Suppressor macrophage treated with lipopolysaccharide for 4 hours (primary cell): ENCODE data around the gene CCSER1.
"Not testable (repeated sequence)": the region's sequence is repeated elsewhere in the genome, so short reads cannot be mapped to it uniquely, and the experiment has no call there.

Experiments
- DNase-seq: peaks from one replicate; pipeline ENCODE4 v3.0.0-alpha.2; 2020

Gene CCSER1

GRCh38 chr4:90733211-90733610 is 606.0 kb downstream of the CCSER1 start:
- no peak for DNase-seq

GRCh38 chr4:90745176-90745575 is 618.0 kb downstream of the CCSER1 start:
- no peak for DNase-seq

GRCh38 chr4:90753068-90753467 is 625.9 kb downstream of the CCSER1 start:
- no peak for DNase-seq

GRCh38 chr4:90757534-90758060 is 630.4 kb downstream of the CCSER1 start:
- no peak for DNase-seq

GRCh38 chr4:90760059-90760458 is 632.9 kb downstream of the CCSER1 start:
- no peak for DNase-seq

GRCh38 chr4:90766837-90767236 is 639.6 kb downstream of the CCSER1 start:
- no peak for DNase-seq

- DNase-seq = no peak
Measured at GRCh38 chr4:90769251-90769650, 642.1 kb downstream of the CCSER1 start.

- DNase-seq = no peak
Measured at GRCh38 chr4:90780193-90780592, 653.0 kb downstream of the CCSER1 start.

GRCh38 chr4:90786602-90787001 is 659.4 kb downstream of the CCSER1 start:
- DNase-seq = no peak

- no peak for DNase-seq
Measured at GRCh38 chr4:90792696-90793095, 665.5 kb downstream of the CCSER1 start.

- no peak for DNase-seq
Measured at GRCh38 chr4:90798948-90799347, 671.8 kb downstream of the CCSER1 start.

GRCh38 chr4:90799895-90800294 is 672.7 kb downstream of the CCSER1 start:
- no peak for DNase-seq

GRCh38 chr4:90815569-90815968 is 688.4 kb downstream of the CCSER1 start:
- DNase-seq = no peak

GRCh38 chr4:90816754-90817153 is 689.6 kb downstream of the CCSER1 start:
- DNase-seq = no peak

GRCh38 chr4:90824266-90825150 is 697.3 kb downstream of the CCSER1 start:
- DNase-seq = no peak

GRCh38 chr4:90825849-90826248 is 698.7 kb downstream of the CCSER1 start:
- DNase-seq = no peak

- DNase-seq = no peak
Measured at GRCh38 chr4:90833706-90834105, 706.5 kb downstream of the CCSER1 start.

- no peak for DNase-seq
Measured at GRCh38 chr4:90837241-90837640, 710.0 kb downstream of the CCSER1 start.

GRCh38 chr4:90838859-90839258 is 711.7 kb downstream of the CCSER1 start:
- not testable (repeated sequence) for DNase-seq

GRCh38 chr4:90840291-90840690 is 713.1 kb downstream of the CCSER1 start:
- DNase-seq = no peak

- DNase-seq = no peak
Measured at GRCh38 chr4:90840828-90841227, 713.6 kb downstream of the CCSER1 start.

- peak; percentile 22 for DNase-seq
Measured at GRCh38 chr4:90841676-90842075, 714.5 kb downstream of the CCSER1 start.

- no peak for DNase-seq
Measured at GRCh38 chr4:90842960-90843359, 715.8 kb downstream of the CCSER1 start.

- no peak for DNase-seq
Measured at GRCh38 chr4:90844241-90844640, 717.0 kb downstream of the CCSER1 start.

GRCh38 chr4:90845777-90846176 is 718.6 kb downstream of the CCSER1 start:
- no peak for DNase-seq
